ENCODE results near the gene SRPK2.
"Not testable (repeated sequence)": the region's sequence is repeated elsewhere in the genome, so short reads cannot be mapped to it uniquely, and the experiment has no call there.

SRPK2 gene

DNA sequence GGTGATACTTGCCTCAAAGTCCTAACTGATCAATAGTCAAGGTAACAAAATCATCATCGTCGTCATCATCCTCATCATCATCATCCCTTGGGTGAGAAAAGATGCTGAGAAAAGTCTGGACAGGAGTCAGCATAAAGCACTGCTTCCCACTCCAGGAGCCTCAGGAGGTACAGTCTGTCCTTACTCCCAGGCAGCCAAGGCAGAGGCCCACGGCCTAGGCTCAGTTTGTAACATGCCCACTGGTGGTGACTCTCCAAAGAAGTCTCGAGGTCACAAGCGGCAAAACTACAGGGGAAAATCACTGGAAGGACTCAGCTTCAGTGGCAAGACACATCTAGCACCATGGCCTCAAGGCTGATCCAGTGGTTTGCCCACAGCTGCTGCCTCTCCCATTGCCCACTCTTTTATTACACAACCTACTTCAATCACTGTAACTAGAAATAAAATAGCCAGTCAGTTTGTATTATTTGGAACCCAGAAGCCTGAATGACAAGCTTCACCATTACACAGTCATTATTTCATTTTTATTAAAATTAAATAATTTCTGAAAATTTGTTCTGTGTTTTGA lies 150.4 kb downstream of the SRPK2 start:
- DNase-seq (ENCODE audit: insufficient read length, low spot score): no peak
- no peak for FAIRE-seq
- TF ChIP-seq POLR2A (IDR thresholded peaks at IDR 0.05; ENCODE audit: low read depth, low read length) (no peak), TAF1 (IDR thresholded peaks at IDR 0.05; ENCODE audit: low read depth, low read length) (no peak), POU2F2 (IDR thresholded peaks at IDR 0.05; ENCODE audit: low read depth, low read length) (no peak), PAX5 (IDR thresholded peaks at IDR 0.05; ENCODE audit: insufficient read depth, low read length, severe bottlenecking) (no peak), SPI1 (IDR thresholded peaks at IDR 0.05; ENCODE audit: low read depth, low read length) (no peak), POLR2AphosphoS5 (IDR thresholded peaks at IDR 0.05; ENCODE audit: low read depth, low read length) (no peak)

DNA sequence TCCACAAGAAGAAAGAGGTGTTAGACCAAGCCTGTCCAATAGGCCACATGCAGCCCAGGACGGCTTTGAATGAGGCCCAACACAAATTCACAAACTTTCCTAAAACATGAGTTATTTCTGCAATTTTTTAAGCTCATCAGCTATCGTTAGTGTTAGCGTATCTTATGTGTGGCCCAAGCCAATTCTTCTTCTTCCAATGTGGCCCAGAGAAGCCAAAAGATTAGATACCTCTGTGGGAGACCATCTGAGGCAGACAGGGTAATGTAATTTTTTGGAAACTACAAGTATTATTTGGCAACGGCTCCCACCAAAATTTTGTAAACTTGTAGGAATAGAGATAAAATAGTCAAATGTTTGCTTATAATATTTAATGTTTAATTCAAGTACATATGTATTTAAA lies 153.8 kb downstream of the SRPK2 start:
- FAIRE-seq (no peak), DNase-seq (ENCODE audit: insufficient read length, low spot score) (no peak)
- TF ChIP-seq PAX5 (IDR thresholded peaks at IDR 0.05; ENCODE audit: insufficient read depth, low read length, severe bottlenecking) (no peak), POU2F2 (IDR thresholded peaks at IDR 0.05; ENCODE audit: low read depth, low read length) (no peak), POLR2A (IDR thresholded peaks at IDR 0.05; ENCODE audit: low read depth, low read length) (no peak), TAF1 (IDR thresholded peaks at IDR 0.05; ENCODE audit: low read depth, low read length) (no peak), POLR2AphosphoS5 (IDR thresholded peaks at IDR 0.05; ENCODE audit: low read depth, low read length) (no peak), SPI1 (IDR thresholded peaks at IDR 0.05; ENCODE audit: low read depth, low read length) (no peak)

DNA sequence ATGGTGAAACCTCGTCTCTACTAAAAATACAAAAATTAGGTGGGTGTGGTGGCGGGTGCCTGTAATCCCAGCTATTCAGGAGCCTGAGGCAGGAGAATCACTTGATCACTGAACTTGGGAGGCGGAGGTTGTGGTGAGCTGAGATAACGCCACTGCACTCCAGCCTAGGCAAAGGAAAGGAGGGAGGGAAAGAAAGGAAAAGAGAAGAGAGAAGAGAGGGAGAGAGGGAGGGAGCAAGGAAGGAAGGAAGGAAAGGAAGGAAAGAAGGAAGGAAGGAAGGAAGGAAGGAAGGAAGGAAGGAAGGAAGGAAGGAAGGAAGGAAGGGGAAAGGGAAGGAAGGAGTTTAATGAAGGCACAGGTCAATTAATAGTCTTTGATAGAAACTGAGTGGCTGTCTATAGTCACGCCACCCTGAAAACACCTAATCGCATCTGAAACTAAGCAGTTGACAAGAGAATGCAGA lies 155.9 kb downstream of the SRPK2 start:
- FAIRE-seq; DNase-seq (ENCODE audit: insufficient read length, low spot score): not testable (repeated sequence)

DNA sequence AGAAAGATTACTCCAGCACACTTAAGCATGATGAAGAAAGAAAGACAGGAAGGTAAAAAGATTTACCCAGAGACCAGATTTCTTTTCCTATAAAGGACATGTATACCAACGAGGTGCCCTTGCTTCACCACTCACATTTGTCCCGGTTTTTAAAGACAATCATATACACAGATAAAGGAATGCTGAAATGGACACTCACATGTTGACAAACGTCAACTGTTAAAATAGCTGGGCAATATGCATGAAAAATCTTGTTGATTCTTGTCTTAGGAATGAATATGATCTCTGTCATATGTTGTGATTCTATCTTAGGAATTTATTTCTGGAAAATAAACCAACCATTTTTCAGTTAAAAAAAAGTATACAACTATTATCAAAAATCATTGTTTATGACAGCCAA lies 158.2 kb downstream of the SRPK2 start:
- TF ChIP-seq SPI1 (IDR thresholded peaks at IDR 0.05; ENCODE audit: low read depth, low read length): no peak
- no peak for TF ChIP-seq TAF1 (IDR thresholded peaks at IDR 0.05; ENCODE audit: low read depth, low read length)
- TF ChIP-seq POLR2A (IDR thresholded peaks at IDR 0.05; ENCODE audit: low read depth, low read length): no peak
- TF ChIP-seq POLR2AphosphoS5 (IDR thresholded peaks at IDR 0.05; ENCODE audit: low read depth, low read length): no peak
- TF ChIP-seq POU2F2 (IDR thresholded peaks at IDR 0.05; ENCODE audit: low read depth, low read length): no peak
- no peak for TF ChIP-seq PAX5 (IDR thresholded peaks at IDR 0.05; ENCODE audit: insufficient read depth, low read length, severe bottlenecking)
- DNase-seq (ENCODE audit: insufficient read length, low spot score) (no peak), FAIRE-seq (no peak)

DNA sequence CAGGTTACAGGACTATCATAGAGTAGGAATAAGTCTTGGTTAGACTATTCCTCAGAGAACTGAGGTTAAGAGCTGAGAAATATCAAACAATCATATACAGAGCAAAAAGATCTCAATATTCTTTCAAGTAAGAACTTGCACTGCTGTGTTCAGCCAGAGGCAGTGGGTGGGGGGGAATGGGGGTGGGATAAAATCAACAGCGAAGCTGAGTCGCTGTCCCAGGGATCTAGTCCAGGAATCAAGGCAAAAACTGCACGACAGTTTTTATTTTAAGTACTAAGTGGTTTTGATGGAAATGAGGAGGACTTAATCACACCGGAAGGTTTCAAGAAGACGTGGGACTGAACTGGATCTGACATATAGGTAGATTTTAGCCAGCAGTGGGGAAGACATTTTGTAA lies 159.1 kb downstream of the SRPK2 start:
- DNase-seq (ENCODE audit: insufficient read length, low spot score): no peak
- no peak for FAIRE-seq
- TF ChIP-seq PAX5 (IDR thresholded peaks at IDR 0.05; ENCODE audit: insufficient read depth, low read length, severe bottlenecking): no peak
- no peak for TF ChIP-seq TAF1 (IDR thresholded peaks at IDR 0.05; ENCODE audit: low read depth, low read length)
- no peak for TF ChIP-seq POU2F2 (IDR thresholded peaks at IDR 0.05; ENCODE audit: low read depth, low read length)
- no peak for TF ChIP-seq POLR2A (IDR thresholded peaks at IDR 0.05; ENCODE audit: low read depth, low read length)
- no peak for TF ChIP-seq POLR2AphosphoS5 (IDR thresholded peaks at IDR 0.05; ENCODE audit: low read depth, low read length)
- TF ChIP-seq SPI1 (IDR thresholded peaks at IDR 0.05; ENCODE audit: low read depth, low read length): no peak

DNA sequence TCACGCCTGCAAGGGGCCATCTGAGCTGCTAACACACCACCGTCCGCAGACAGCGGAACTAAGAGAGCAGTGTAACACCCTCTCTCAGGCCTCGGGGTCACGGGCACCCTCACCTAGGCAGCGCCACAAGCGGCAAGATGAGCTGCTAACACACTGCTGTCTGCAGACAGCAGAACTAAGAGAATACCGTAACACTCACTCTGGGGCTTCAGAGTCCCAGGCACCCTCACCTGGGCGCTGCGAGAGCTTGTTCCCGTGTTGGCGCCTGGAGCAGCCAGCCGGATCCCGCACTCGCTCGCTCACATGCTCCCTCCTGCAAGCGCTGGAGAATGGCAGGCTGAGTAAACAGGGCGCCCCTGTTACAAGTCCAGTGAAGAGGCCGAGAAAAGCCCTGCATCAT lies 160.2 kb downstream of the SRPK2 start:
- DNase-seq (ENCODE audit: insufficient read length, low spot score) (no peak), FAIRE-seq (no peak)
- TF ChIP-seq POLR2AphosphoS5 (IDR thresholded peaks at IDR 0.05; ENCODE audit: low read depth, low read length): no peak
- no peak for TF ChIP-seq TAF1 (IDR thresholded peaks at IDR 0.05; ENCODE audit: low read depth, low read length)
- no peak for TF ChIP-seq POLR2A (IDR thresholded peaks at IDR 0.05; ENCODE audit: low read depth, low read length)
- no peak for TF ChIP-seq PAX5 (IDR thresholded peaks at IDR 0.05; ENCODE audit: insufficient read depth, low read length, severe bottlenecking)
- TF ChIP-seq POU2F2 (IDR thresholded peaks at IDR 0.05; ENCODE audit: low read depth, low read length): no peak
- TF ChIP-seq SPI1 (IDR thresholded peaks at IDR 0.05; ENCODE audit: low read depth, low read length): no peak

DNA sequence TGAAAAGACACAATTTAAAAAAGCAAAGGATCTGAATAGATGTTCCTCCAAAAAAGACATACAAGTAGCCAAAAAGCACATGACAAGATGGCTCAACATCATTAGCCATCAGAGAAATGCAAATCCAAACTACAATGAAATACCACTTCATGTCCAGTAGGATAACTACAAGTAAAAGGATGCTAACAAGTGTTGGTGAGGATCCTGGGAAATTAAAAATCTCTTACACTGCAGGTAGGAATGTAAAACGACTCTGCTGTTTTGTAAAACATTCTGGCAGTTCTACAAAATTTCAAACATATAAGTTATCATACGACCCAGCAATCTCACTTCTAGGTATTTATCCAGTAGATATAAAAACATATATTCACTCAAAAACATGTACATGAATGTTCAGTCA lies 161.3 kb downstream of the SRPK2 start:
- FAIRE-seq (no peak), DNase-seq (ENCODE audit: insufficient read length, low spot score) (no peak)
- TF ChIP-seq TAF1 (IDR thresholded peaks at IDR 0.05; ENCODE audit: low read depth, low read length): no peak
- TF ChIP-seq SPI1 (IDR thresholded peaks at IDR 0.05; ENCODE audit: low read depth, low read length): no peak
- no peak for TF ChIP-seq POU2F2 (IDR thresholded peaks at IDR 0.05; ENCODE audit: low read depth, low read length)
- no peak for TF ChIP-seq PAX5 (IDR thresholded peaks at IDR 0.05; ENCODE audit: insufficient read depth, low read length, severe bottlenecking)
- no peak for TF ChIP-seq POLR2AphosphoS5 (IDR thresholded peaks at IDR 0.05; ENCODE audit: low read depth, low read length)
- no peak for TF ChIP-seq POLR2A (IDR thresholded peaks at IDR 0.05; ENCODE audit: low read depth, low read length)

DNA sequence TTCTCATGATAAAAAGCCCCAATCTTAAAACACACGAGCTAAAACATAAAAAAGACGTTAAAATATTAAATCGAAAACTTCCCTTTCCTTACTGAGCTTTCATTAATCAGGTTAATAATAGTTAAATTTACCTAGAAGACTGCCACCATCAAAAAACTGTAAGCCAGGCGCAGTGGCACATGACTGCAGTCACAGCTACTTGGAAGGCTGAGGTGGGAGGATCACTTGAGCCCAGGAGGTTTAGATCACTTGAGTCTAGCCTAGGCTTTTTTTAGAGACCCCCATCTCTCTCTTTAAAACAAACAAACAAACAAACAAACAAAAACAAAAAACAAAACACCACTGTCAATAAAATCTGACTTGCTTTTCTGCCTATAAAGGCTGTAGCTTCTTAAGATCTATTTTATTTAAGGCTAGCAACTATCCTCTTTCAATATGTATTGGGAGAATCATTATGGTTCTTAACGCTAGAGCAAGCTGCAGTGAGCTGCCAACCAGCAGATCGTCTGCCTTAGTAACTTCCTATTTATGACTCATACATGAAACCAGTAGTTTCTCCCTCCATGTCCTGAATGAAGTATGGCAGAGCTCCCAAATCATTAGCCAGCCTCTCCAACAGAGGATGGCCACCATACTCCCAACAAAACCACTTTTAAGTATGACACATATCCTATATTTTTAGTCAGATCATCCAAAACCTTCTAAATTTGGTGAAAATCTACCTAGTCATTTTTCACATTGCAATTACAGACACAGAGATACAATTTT lies 163.7 kb downstream of the SRPK2 start:
- no peak for DNase-seq (ENCODE audit: insufficient read length, low spot score)
- TF ChIP-seq TAF1 (IDR thresholded peaks at IDR 0.05; ENCODE audit: low read depth, low read length) (no peak), POLR2A (IDR thresholded peaks at IDR 0.05; ENCODE audit: low read depth, low read length) (no peak), POLR2AphosphoS5 (IDR thresholded peaks at IDR 0.05; ENCODE audit: low read depth, low read length) (no peak)
- FAIRE-seq: peak; percentile 92

DNA sequence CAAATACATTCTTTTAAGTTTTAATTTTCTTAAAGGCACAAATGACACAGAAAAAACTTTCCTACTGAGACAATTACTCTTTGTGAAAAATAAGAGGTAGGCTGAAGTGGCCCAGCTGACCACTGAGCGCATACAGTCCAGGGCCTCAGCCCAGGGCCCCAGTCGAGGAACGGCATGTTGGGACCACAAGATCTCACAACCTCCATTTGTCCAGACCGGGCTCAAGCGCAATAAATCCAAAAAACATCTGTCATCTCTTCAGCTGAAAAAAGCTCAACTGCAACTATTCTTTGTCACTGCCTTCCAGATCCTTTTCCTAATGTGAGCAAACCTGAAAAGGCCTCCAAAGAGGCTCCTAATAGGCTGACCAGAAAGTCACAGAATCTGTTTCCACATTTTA lies 165.8 kb downstream of the SRPK2 start:
- DNase-seq (ENCODE audit: insufficient read length, low spot score) (no peak), FAIRE-seq (no peak)
- TF ChIP-seq POLR2AphosphoS5 (IDR thresholded peaks at IDR 0.05; ENCODE audit: low read depth, low read length): no peak
- no peak for TF ChIP-seq TAF1 (IDR thresholded peaks at IDR 0.05; ENCODE audit: low read depth, low read length)
- no peak for TF ChIP-seq POLR2A (IDR thresholded peaks at IDR 0.05; ENCODE audit: low read depth, low read length)
- no peak for TF ChIP-seq PAX5 (IDR thresholded peaks at IDR 0.05; ENCODE audit: insufficient read depth, low read length, severe bottlenecking)
- TF ChIP-seq POU2F2 (IDR thresholded peaks at IDR 0.05; ENCODE audit: low read depth, low read length): no peak
- TF ChIP-seq SPI1 (IDR thresholded peaks at IDR 0.05; ENCODE audit: low read depth, low read length): no peak

DNA sequence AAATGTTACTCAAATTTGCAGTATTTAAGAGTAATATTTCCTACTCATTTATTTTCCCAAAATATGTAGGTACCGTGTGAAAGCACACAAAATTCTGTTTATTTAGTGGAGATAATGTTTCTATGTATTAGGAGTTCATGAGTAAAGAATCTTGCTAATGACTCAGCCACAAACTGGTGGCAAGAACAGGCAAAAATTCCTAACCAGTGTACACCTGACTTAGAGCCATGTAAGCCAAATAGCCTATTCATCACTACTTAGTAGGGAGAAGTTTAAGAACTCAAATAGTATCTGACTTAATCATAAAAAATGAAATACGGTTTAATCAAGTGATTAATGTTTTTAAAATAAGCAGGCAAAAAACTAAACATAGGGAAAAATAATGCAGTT lies 169.0 kb downstream of the SRPK2 start:
- FAIRE-seq (no peak), DNase-seq (ENCODE audit: insufficient read length, low spot score) (no peak)
- no peak for TF ChIP-seq TAF1 (IDR thresholded peaks at IDR 0.05; ENCODE audit: low read depth, low read length)
- TF ChIP-seq POLR2AphosphoS5 (IDR thresholded peaks at IDR 0.05; ENCODE audit: low read depth, low read length): no peak
- no peak for TF ChIP-seq PAX5 (IDR thresholded peaks at IDR 0.05; ENCODE audit: insufficient read depth, low read length, severe bottlenecking)
- no peak for TF ChIP-seq POLR2A (IDR thresholded peaks at IDR 0.05; ENCODE audit: low read depth, low read length)
- TF ChIP-seq POU2F2 (IDR thresholded peaks at IDR 0.05; ENCODE audit: low read depth, low read length): no peak
- no peak for TF ChIP-seq SPI1 (IDR thresholded peaks at IDR 0.05; ENCODE audit: low read depth, low read length)
